ENCODE results near the gene ZNF521.

ZNF521 gene

DNA sequence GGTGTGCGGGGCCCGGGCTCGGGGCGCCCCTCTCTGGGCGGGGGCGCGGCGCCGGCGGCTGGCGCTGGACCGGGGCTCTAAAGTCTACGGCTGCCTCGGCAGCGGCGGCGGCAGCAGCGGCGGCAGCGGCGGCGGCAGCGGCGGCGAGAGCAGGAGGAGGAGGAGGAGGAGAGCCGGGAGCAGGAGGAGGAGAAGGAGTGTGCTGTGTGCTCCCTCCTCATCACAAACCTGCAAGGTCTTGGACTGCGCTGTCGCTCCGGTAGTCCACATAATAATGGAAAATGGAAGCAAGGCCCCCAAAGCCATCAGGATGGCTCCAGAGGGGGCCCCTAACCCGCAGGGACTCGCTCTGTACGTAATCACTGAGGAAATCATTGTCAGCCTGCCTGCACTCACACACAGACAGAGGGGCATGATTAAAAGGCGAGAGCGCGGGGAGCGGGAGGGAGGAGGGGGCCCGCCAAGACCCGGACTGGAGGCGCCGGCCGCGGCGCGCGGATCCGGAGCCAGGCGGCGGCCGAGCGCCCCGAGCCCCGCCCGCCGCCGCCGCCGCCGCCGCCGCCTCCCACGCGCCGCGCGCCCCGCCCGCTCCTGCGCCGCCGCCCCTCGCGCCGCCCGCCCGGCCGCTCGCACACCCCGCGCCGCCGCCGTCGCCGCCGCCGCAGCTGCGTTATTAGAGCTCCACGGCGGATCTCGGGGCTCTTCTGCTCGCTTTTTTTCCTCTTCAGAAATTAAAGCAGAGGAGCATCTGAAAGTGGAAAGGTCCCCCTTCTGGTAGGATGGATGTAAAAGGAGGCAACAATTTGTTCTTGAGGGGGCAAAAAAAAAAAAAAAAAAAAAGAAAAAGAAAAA, at the start of gene ZNF521:
Gene ZNF521, minus strand, starts transcription at position 390 of the 852 bp plus-strand sequence. CDS start 1,220 bp downstream, outside the sequence.
- FAIRE-seq: no peak

DNA sequence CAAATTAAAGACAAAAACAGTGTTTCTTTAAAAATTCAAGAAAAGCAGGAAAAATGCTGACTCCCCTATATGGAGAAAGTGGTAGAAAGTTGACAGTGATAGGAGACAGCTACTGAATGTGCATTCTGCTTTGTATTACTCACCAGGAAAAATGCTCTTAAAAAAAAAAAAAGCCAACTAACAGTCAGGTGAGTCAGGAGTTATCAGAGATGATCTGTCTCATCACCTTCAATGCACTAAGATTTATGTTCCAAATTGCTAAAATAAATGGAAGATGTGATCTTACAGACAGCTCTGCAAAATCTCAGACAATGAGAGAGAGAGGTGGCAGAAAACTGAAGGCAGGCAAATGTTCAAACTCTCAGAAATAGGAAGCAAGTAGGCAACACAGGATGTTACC, 47.6 kb upstream of the ZNF521 start:
- no peak for FAIRE-seq
- peak; percentile 33 for DNase-seq (ENCODE audit: low spot score)

More for the DNA sequence above, at the start of gene ZNF521:
- peak; percentile 24 for DNase-seq (ENCODE audit: low spot score)

DNA sequence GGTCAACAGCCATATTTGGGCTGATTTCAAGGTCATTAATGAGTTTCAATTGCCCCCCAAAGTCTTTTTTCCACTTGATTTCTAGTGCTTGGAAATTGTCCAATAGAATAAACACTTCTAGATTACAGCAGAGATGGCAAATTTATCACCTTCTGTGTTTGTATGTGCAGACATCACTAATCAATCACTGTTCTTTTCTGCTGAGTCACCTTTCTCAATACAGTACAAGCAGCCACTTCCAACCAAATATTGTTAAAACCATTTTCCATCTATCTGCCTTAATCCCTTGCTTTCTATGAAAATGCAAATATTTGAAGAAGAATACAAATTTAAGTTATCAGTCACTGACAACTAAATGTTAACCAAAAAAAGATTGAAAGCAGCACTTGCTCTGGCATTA, 40.2 kb upstream of the ZNF521 start:
- DNase-seq (ENCODE audit: low spot score) (no peak), FAIRE-seq (no peak)

DNA sequence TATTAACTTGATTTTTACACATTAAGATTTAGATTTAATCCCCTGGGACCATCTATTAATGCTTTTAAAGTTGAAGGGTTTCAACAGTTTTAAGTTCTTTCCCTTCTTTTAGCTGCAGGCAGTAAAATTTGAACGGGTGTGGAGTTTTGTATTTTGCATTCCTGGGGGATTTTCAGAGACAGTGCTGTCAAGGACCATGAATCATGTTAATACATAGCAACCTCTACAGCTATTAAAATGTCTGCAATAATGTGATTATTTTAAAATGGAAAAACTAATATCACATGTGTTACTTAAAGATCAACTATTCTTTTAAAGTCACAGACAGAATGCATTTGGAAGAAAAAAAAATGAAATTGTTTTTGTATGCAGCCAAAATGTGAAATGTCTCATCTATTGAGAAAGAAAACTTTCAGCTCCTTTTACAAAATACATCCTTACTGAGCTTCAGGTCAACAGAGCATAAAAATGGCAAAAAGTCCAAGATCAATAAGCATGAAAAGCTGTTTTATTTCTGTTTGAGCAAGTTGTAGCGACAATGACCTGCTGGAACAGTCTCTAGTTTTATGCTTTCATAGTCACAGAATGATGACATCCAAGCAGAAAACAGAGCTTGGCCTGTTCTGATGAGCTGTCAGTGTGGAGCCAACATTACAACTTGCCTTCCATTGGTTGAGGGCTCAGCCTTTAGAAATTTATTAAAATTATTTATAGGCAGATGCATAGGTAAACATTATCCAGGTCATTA, 21.6 kb upstream of the ZNF521 start:
- FAIRE-seq: no peak

DNA sequence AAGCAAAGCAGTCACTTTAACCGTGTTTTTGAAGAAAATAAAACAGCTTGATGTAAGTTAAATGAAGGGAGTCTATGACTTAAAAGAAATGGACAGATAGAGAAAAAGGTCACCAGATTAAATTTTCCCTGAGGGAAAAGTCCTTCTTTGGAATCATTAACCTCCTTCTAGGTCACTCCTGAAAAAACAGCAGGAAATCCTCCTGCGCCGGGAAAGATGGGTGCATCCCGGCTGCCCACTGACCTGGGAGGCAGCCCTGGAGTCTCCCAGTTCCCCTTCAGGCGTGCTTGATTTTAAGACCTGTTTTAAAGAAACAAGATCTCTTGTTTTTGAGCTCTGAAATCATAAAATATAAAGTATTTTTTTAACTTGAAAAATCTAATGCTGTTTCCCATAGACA, 18.4 kb upstream of the ZNF521 start:
- no peak for FAIRE-seq
- DNase-seq (ENCODE audit: low spot score): no peak

More for the DNA sequence above, 21.6 kb upstream of the ZNF521 start:
- DNase-seq (ENCODE audit: low spot score): no peak

DNA sequence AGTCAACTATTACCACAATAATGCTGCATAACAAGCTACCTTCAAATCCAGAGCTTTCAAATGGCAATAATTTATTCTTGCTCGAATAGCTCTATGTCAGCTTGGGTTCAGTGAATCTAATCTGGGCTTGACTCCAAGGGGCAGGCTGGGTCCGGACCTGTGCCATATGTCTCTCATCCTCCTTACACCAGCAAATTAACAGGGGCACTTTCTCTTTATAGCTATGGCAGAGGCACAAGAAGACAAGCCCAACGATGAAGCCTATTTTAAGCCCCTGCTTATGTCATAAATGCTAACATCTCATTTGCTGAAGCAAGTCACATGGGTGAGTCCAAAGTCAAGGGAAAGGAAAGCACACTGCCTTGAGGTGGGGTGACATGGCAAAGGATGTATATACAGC, 13.3 kb upstream of the ZNF521 start:
- DNase-seq (ENCODE audit: low spot score): no peak
- no peak for FAIRE-seq

DNA sequence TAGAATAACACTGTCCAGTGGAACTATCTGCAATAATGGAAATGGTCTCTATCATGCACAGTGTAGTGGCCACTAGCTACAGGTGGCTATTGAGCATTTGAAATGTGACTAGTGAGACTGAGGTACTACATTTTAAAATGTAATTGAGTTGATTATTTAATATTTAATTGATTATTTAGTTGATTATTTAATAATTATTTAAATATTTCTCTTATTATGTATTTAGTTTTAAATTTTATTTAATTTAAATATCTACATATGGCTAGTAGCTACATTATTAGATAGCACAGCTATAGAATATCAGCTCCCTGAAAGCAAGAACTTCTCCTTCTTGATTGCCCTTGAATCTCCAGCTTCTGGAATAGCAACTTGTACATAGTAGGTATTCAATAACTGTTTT, 12.8 kb upstream of the ZNF521 start:
- DNase-seq (ENCODE audit: low spot score) (no peak), FAIRE-seq (no peak)

DNA sequence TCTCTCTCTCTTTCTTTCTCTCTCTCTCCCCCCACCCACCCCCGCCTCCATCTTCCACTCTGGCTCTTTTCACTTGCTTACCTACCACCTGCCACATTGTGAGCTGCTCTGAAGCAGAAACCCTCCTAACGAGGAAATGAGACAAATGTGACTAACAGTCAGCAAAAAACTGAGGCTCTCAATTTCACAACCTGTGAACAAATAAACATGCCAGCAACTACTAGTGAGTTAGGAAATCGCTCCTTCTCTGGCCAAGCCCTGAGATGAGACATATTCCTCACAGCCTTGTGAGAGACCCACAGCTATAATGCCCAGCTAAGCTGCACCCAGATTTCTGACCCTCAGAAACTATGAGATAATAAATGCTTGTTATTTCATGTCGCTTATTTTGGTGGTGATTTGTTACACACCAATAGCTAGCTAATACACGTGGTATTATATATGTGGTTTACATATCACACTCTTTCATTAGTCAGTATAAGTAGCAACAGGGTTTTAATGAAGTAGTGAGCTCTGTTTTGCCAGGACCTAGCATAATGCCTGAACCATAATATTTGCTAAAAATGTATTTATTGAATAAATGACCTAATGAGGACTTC, 8.4 kb upstream of the ZNF521 start:
- no peak for DNase-seq (ENCODE audit: low spot score)
- no peak for FAIRE-seq

DNA sequence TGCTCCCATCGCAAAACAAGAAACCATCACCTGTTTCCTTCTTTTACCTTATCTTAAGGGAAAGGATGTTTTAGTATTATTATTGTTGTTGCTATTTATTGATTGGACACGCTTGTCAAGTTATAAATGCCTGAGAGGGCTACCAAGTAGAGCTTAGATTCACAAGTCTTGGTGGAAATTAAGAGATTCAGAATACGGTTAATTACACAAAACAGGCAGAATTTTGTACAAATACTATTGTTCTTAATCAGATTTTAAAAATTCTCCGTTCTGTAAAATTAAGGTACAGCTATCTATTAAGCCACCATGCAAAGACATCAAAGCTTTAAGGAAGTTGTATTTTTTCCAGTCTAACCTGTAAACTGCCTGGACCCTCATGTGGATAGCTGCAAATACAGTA, 1.1 kb upstream of the ZNF521 start:
- DNase-seq (ENCODE audit: low spot score) (no peak), FAIRE-seq (no peak)

DNA sequence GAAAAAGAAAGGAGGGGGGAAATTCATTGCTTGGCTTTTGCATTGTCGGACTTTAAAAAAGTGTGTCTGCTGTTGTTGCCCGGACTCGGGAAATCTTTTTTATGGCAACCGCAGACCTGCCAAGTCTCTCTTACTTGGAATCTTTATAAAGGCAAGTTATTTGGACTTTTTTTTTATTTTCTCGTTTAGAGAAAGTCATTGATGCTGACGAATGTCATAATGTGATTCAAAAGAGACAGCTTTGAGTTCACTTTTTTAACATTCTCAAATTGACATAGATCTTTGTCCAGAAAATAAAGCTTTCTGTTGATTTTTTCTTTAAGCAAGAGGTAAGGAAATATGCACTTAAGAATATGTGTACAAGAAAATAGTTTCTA, 651 bp upstream of the ZNF521 start:
- DNase-seq (ENCODE audit: low spot score) (no peak), FAIRE-seq (no peak)

DNA sequence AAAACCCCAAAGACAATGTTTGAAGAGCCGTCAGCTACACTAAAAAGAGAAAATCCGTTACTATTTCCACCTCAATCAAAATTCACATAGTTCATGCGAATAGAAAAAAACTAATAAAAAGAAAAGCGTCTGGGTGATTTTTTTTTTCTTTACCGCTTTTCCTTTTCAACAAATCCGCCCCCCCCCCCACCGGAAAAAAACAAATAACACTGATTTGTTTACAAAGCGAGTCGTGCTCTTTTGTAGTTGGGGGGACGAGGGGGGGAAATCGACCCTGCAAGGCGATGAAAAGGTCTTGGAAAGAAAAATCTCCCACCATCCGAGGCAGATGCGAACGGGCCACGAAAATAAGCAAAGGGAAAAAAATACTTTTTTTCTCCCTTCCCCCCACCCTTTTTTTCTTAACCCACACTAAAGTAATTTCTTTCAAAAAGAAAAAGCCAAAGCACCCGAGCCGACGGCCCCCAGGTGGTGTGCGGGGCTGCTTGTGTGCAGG, 638 bp downstream of the ZNF521 start:
- no peak for DNase-seq (ENCODE audit: low spot score)
- FAIRE-seq: no peak

DNA sequence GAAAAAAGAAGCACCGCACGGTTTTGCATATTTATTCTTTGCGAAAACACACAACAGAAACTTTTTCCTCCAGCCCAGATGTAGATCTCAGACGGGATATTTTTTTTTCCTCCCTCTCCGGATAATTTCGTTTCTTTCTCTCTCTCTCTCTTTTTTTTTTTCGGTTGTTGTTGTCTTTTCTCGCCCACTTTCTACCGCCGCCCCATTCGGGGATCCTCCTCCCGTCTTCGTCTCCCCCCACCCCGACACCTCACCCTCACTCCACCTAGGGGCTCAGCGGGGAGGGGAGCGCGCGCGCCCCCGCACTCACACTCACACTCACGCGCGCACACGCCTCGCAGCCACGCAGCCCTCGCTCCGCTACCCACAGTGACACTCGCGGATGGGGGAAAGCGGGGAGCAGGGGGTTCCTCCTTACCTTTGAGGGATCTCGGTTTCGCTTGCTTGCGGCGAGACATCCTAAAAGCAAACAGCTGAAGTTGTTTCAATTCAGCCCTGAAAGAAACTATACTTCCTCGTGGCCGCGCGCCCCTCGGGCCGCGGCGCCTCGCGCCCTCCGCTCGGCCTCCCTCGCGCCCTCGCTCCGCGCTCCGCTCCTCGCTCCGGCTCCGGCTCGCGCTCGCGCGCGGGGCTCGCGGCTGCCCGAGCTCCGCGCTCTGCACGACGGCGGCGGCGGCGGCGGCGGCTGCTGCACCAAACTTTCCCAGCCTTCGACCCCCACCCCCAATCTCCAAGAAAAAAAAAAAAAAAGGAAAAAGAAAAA, 1.3 kb downstream of the ZNF521 start:
- FAIRE-seq: no peak
- no peak for DNase-seq (ENCODE audit: low spot score)

DNA sequence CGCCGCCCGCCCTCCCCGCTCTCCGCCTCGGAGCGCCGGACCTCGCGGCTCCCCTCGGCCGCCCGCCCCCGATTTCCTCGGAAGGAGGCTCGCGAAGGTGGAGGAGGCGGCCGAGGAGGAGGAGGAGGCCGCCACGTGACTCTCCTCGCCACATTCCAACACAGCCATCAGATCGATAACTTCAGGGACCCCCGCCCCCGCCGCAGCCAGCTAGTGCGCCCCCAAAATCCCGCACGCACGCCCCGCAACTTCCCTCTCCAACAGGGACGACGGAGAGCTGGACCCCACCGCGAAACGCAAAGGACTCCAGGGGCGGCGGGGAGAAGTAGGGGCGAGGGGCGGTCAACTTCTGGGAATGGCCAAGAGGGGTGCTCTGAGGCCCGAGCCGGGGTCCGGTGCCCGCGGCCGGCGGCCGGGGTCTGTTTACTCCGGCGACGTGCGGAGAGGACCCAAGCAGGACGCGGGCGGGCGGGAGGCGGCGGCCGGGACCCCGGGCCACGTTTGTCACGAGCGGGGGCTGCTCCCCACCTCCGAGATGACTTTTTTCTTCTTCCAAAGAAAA, 2.0 kb downstream of the ZNF521 start:
- FAIRE-seq: no peak
- DNase-seq (ENCODE audit: low spot score): no peak

DNA sequence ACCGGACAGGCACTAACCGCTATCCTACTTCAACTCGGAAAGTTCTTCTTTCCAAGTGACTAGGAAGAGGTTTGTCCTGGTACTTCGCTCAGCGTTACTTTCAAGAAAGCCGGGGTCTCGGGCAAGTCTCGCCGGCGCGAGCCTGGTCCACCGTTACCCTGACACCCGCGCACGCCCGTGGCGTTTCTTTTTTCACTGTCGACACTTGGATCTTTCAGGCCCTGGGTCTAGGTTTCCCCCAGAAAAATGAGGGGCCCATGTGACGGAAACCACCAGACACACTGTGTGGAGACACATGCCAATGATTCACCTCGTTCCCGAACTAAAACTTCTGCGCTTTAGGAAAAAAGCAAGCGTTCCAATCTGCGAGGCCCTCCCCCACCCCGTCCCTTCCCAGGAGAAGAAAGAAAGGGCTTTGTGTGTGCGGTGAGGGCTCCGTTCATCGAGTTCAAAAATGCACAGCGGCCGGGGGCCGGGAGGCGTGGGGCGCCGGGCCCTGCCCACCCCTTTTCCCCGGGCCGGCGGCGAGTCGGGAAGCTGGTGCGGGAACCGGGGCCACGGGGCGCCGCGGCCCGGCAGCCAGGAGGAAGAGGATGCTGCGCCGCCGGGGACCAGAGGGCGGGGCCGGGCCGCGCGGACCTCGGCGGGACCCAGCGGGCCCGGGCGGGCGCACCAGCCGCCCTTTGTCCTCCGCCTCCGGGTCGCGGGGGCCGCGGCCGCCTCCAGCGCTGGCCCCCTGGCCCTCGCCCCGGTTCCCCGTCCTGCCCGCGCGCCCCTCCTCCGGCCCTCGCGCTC, 2.6 kb downstream of the ZNF521 start:
- no peak for FAIRE-seq
- DNase-seq (ENCODE audit: low spot score): no peak

DNA sequence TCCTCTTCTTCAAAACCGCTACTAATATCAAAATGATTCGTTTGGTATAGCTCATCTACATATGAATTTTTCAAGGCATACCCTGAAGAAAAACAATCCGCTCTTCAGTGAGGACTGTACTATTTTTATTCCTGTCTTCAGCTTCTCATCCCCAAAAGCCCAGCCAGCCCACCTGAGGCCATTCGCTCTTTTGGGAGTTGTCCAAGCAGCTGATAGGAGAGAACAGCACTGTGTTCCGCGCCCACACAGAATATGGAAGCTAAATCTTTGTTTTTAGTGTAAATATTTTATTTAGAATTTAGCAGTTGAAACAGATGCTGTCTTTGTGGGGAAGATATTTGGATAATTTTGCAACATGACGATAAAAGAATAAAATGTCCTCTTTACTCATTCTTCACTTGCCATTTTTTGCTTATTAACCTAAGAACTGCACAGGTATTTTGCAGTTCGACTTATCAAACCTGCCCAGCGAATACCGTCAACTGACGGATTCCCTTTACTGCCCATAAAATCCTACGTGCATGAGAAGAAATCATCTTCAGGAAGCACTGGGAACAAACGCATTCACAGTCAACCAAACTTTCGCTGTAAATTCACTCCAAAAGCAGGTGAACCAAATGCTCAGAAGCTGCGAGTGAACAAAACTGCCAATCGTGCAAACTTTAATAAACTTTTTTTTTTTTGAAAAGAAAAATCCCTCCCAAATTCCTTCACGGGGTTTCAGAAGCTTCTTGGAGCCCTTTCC, 3.4 kb downstream of the ZNF521 start:
- FAIRE-seq: no peak

DNA sequence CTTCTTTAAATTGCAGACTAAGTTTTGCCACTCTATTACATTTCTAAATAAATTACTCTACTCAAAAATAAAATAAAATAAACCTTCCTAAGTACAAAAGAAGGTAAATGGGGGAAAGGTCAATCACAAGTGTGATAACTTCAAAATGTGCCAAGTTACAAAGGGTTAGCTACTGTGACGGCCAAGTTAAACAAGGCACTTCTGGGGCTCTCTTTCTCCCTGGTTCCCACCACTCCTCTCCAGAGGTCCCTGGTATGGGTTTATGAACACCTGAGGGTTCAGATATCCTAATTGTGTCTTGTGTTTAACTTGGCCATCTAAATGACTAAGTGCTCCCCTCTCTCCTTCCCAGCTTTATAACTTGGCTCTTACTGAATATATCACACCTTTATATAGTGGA, 5.4 kb downstream of the ZNF521 start:
- no peak for FAIRE-seq

More for the DNA sequence above, 3.4 kb downstream of the ZNF521 start:
- no peak for DNase-seq (ENCODE audit: low spot score)

DNA sequence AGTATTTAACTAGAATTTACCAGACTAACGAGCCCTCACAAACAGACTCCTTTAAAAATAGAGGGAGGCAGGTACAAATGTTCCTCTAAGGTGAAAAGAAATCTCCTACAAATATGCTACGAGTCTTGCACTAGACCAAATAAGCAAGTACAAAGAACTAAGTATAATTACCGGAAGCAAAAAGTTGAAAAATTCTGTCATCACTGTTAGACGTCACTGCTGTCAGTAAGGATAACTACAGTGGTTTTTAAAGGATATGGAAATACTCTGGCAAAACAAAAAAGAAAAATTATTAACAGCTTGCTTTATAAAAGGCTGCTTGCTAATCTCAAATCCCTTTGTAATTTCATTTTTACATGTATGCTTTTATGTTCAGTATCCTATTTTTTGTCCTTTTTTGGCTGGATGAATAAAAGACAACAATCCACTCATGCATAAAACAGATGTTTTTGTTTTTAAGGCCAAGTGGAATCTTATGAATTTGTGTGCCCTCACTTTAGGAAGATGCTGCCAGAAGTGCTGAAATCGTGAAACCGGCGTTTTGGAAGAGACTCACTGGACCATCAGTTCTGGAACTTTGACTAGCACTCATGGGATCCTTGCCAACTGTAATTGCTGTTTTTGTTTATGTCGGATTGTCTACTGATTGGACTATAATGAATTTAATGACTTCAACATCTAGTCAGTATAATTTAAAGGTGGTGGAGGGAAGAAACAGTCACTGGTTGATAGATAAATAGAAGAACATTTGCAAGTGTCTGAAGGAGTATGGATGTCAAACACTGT, 6.7 kb downstream of the ZNF521 start:
- FAIRE-seq (no peak), DNase-seq (ENCODE audit: low spot score) (no peak)

More for the DNA sequence above, 5.4 kb downstream of the ZNF521 start:
- no peak for DNase-seq (ENCODE audit: low spot score)

DNA sequence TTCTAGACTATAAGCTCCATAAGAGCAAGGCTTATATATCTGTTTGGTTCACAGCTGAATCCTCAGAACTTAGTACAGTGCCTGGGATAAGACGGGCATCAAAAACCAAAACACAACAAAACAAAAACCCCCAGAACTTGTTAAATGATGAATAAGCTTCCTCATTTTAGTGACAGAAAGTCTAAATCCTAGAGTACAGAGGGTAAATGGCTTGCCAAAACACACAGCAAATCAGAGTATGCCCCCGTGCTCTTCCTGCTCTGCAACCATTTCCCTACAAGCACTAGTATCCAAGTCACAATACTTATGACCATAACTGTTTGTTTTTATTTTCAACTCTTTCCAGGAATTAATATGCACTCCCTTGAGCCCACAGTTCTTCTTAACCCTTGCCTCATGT, 10.1 kb downstream of the ZNF521 start:
- DNase-seq (ENCODE audit: low spot score) (no peak), FAIRE-seq (no peak)

DNA sequence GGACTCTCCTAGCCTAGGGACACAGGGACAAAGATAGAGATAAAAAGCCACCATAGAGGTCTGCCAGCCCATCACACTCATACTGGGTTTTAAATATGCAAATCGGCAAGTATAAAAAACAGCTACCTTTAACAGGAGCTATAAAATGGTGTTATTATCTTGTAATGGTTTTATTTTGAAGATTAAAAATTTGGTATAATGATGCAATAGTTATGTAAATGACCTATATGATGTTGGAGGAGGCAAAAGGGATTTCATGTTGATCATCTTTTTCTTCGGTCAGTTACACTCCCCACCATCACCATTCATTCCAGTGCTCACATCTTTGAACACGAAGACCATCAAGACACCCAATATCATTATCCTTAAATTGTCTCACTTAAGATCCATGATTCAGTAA, 11.2 kb downstream of the ZNF521 start:
- DNase-seq (ENCODE audit: low spot score) (no peak), FAIRE-seq (no peak)
